H9 (cell line): Measurements from ENCODE around the gene ITGA11. TPM values are rescaled to one million over a fixed set of nuclear protein-coding genes. Genes with fewer than 3 reads are reported as not detected.

Experiments
- DNase-seq: peaks from one replicate; pipeline ENCODE4 v3.0.0-alpha.2; 2017
- H2AFZ ChIP-seq: one replicate; pipeline ENCODE4 v1.6.1; 2013; ENCODE audit warnings: mild to moderate bottlenecking, low read length, control low read depth, moderate library complexity
- H2AK5ac ChIP-seq: 2 replicates; pipeline ENCODE4 v1.6.1; 2013; ENCODE audit warnings: low read length, control low read depth, mixed read lengths; ENCODE audit not compliant: insufficient read length
- H2BK120ac ChIP-seq: one replicate; pipeline ENCODE4 v1.6.1; 2013; ENCODE audit warnings: low read depth, mild to moderate bottlenecking, low read length, control low read depth, inconsistent platforms; ENCODE audit not compliant: poor library complexity, severe bottlenecking
- H2BK12ac ChIP-seq: 2 replicates; pipeline ENCODE4 v1.6.1; 2013; ENCODE audit warnings: low read length, control low read depth, mixed read lengths, low read depth; ENCODE audit not compliant: insufficient read length
- H2BK15ac ChIP-seq: 2 replicates; pipeline ENCODE4 v1.6.1; 2013; ENCODE audit warnings: low read depth, low read length, control low read depth
- H2BK20ac ChIP-seq: one replicate; pipeline ENCODE4 v1.6.1; 2013; ENCODE audit warnings: low read depth, mild to moderate bottlenecking, low read length, control low read depth, inconsistent platforms; ENCODE audit not compliant: poor library complexity, severe bottlenecking
- H2BK5ac ChIP-seq: 2 replicates; pipeline ENCODE4 v1.6.1; 2013; ENCODE audit warnings: low read length, control low read depth, mixed read lengths; ENCODE audit not compliant: insufficient read length
- H3K14ac ChIP-seq: 2 replicates; pipeline ENCODE4 v1.6.1; 2013; ENCODE audit warnings: low read length, control low read depth; ENCODE audit not compliant: insufficient read depth
- H3K18ac ChIP-seq: 2 replicates; pipeline ENCODE4 v1.6.1; 2013; ENCODE audit warnings: low read depth, mild to moderate bottlenecking, mixed read lengths, low read length, control low read depth; ENCODE audit not compliant: insufficient read length
- H3K23ac ChIP-seq: 2 replicates; pipeline ENCODE4 v1.6.1; 2013; ENCODE audit warnings: low read length, control low read depth, mixed read lengths, low read depth; ENCODE audit not compliant: insufficient read length
- H3K23me2 ChIP-seq: 2 replicates; pipeline ENCODE4 v1.6.1; 2013; ENCODE audit warnings: low read depth, mild to moderate bottlenecking, mixed read lengths, low read length, control low read depth; ENCODE audit not compliant: insufficient read length, poor library complexity, severe bottlenecking
- H3K27ac ChIP-seq: 2 replicates; pipeline ENCODE4 v1.5.1; 2013; ENCODE audit warnings: low read length, control low read depth, mixed read lengths, low read depth; ENCODE audit not compliant: insufficient read length
- H3K27me3 ChIP-seq: 2 replicates; pipeline ENCODE4 v1.6.1; 2013; ENCODE audit warnings: low read length, control low read depth, inconsistent platforms; ENCODE audit not compliant: insufficient read depth
- H3K4ac ChIP-seq: 2 replicates; pipeline ENCODE4 v1.6.1; 2013; ENCODE audit warnings: low read depth, mild to moderate bottlenecking, control low read depth, inconsistent platforms, low read length, moderate library complexity
- H3K4me1 ChIP-seq: 2 replicates; pipeline ENCODE4 v1.6.1; 2013; ENCODE audit warnings: low read length, control low read depth, inconsistent platforms; ENCODE audit not compliant: insufficient read depth
- H3K4me2 ChIP-seq: 2 replicates; pipeline ENCODE4 v1.6.1; 2013; ENCODE audit warnings: low read length, control low read depth, mixed read lengths; ENCODE audit not compliant: insufficient read length, insufficient read depth
- H3K56ac ChIP-seq: 2 replicates; pipeline ENCODE4 v1.6.1; 2013; ENCODE audit warnings: low read depth, mild to moderate bottlenecking, mixed read lengths, low read length, control low read depth; ENCODE audit not compliant: insufficient read length
- H3K79me1 ChIP-seq: 2 replicates; pipeline ENCODE4 v1.6.1; 2013; ENCODE audit warnings: low read depth, mild to moderate bottlenecking, moderate library complexity, low read length, control low read depth, inconsistent platforms; ENCODE audit not compliant: insufficient read depth, poor library complexity, severe bottlenecking
- H3K79me2 ChIP-seq: 2 replicates; pipeline ENCODE4 v1.6.1; 2013; ENCODE audit warnings: low read length, control low read depth, inconsistent platforms; ENCODE audit not compliant: insufficient read depth
- H3K9ac ChIP-seq: 2 replicates; pipeline ENCODE4 v1.6.1; 2013; ENCODE audit warnings: low read length, control low read depth, mixed read lengths; ENCODE audit not compliant: insufficient read length; ENCODE audit errors: extremely low read depth
- H3K9me3 ChIP-seq: one replicate; pipeline ENCODE4 v1.6.1; 2013; ENCODE audit warnings: low read depth, low read length, inconsistent platforms; ENCODE audit not compliant: control insufficient read depth
- H3T11ph ChIP-seq: one replicate; pipeline ENCODE4 v1.6.1; 2013; ENCODE audit warnings: mild to moderate bottlenecking, low read length, control low read depth, inconsistent platforms
- H4K20me1 ChIP-seq: one replicate; pipeline ENCODE4 v1.6.1; 2013; ENCODE audit not compliant: control insufficient read depth, insufficient read length, insufficient read depth
- H4K5ac ChIP-seq: 2 replicates; pipeline ENCODE4 v1.6.1; 2013; ENCODE audit warnings: low read depth, mild to moderate bottlenecking, mixed read lengths, low read length, control low read depth; ENCODE audit not compliant: insufficient read length
- H4K8ac ChIP-seq: replicated peaks from 2 replicates; pipeline ENCODE4 v1.6.1; 2013; ENCODE audit warnings: low read length, control low read depth, mixed read lengths, low read depth; ENCODE audit not compliant: insufficient read length
- H4K91ac ChIP-seq: 2 replicates; pipeline ENCODE4 v1.6.1; 2013; ENCODE audit warnings: low read depth, mild to moderate bottlenecking, moderate library complexity, mixed read lengths, low read length, control low read depth; ENCODE audit not compliant: insufficient read length
- H3K27ac Mint-ChIP-seq, 3 experiments: 2 replicates in 2 of 3; 3 replicates in 1 of 3; pipeline ENCODE4 v1.8.0; 2020 to 2021; ENCODE audit warnings: mixed read lengths in 3 of 3, mild to moderate bottlenecking in 1 of 3, moderate library complexity in 1 of 3
- H3K27me3 Mint-ChIP-seq: 2 replicates; pipeline ENCODE4 v1.8.0; 2021; ENCODE audit warnings: low read depth, mild to moderate bottlenecking, moderate library complexity, mixed read lengths
- H3K36me3 Mint-ChIP-seq, 3 experiments: 2 replicates in 2 of 3; 3 replicates in 1 of 3; pipeline ENCODE4 v1.8.0; 2020 to 2021; ENCODE audit warnings: low read depth in 3 of 3, mixed read lengths in 3 of 3; ENCODE audit not compliant: insufficient read depth in 1 of 3
- H3K4me1 Mint-ChIP-seq, 2 experiments: 2 replicates each; pipeline ENCODE4 v1.8.0; 2020; ENCODE audit warnings: mixed read lengths in 2 of 2
- H3K4me3 Mint-ChIP-seq, 2 experiments: 2 replicates in 1 of 2; 3 replicates in 1 of 2; pipeline ENCODE4 v1.8.0; 2020 to 2021; ENCODE audit warnings: mild to moderate bottlenecking in 2 of 2, mixed read lengths in 2 of 2, moderate library complexity in 1 of 2
- H3K9me3 Mint-ChIP-seq, 2 experiments: 2 replicates in 1 of 2; 3 replicates in 1 of 2; pipeline ENCODE4 v1.8.0; 2020; ENCODE audit warnings: mild to moderate bottlenecking in 2 of 2, mixed read lengths in 2 of 2, moderate library complexity in 1 of 2
- WGBS: extraction: QIAGEN DNeasy Blood & Tissue Kit; methylation state at CpG from one replicate; pipeline ENCODE4 v1.1.7; 2013; ENCODE audit warnings: missing lambda C conversion rate, low lambda C conversion rate, mixed read lengths; ENCODE audit not compliant: insufficient read length; ENCODE audit errors: extremely low coverage; 5-methylcytosine and 5-hydroxymethylcytosine counted together
- total RNA-seq: library from RNA; stranded (reverse); gene quantifications from 2 replicates; pipeline ENCODE4 v1.2.1, GENCODE V29; 2021
- TF ChIP-seq, protein P1 (sequence below): fragments of 200-600 bp; sonication (generic); conservative IDR thresholded peaks from 3 replicates; pipeline ENCODE4 v1.8.0; 2021; ENCODE audit warnings: antibody characterized with exemption, mild to moderate bottlenecking

Gene ITGA11
- total RNA-seq, 1 experiment from 2014 or later = 0.07 TPM

DNA sequence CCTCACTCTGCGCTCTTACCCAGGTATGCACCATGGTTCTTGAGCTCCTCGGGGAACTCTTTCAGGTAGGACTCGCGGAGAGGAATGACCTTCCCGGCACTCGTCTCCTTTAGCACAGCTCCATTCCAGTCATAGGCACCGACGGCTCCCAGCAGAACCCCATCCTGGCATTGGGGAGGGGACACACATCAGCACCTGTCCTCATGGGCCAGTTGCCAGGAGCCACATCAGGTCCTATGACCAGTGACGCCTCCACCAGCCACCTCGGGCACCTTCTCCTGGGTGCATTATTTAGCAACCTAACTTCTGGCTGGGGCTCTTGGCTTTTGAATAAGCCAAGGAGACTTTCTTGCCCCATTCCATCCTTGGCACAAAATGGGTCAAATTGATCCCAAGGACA lies 92.5 kb downstream of the ITGA11 start:
- DNase-seq = no peak
- Histone ChIP-seq H2AFZ (no peak overlapping the region), H3K23ac (no peak overlapping the region), H3T11ph (no peak overlapping the region), H3K79me2 (no peaks in the 10 kb centered on the region), H2BK5ac (no peak overlapping the region), H4K5ac (no peak overlapping the region), H4K91ac (no peak overlapping the region), H2AK5ac (no peak overlapping the region), H2BK20ac (no peak overlapping the region), H3K9me3 (no peaks in the 10 kb centered on the region), H4K20me1 (no peaks in the 10 kb centered on the region), H4K8ac (no peak overlapping the region), H3K4me2 (no peak overlapping the region), H3K18ac (no peak overlapping the region), H3K9ac (no peak overlapping the region), H3K23me2 (no peaks in the 10 kb centered on the region), H3K79me1 (no peaks in the 10 kb centered on the region), H2BK15ac (no peak overlapping the region), H2BK120ac (no peak overlapping the region), H3K27me3 (no peaks in the 10 kb centered on the region), H2BK12ac (no peak overlapping the region), H3K4me1 (no peaks in the 10 kb centered on the region), H3K4ac (no peak overlapping the region), H3K27ac (no peak overlapping the region), H3K56ac (no peak overlapping the region), H3K14ac (no peak overlapping the region)
- WGBS = no CpG with 5 or more reads among the region's 10 CpGs
- Mint-ChIP-seq H3K4me1 (peaks cover 10 to 29% of the 10 kb centered on the region in 2 experiments), H3K4me3 (no peak overlapping the region), H3K27ac (no peak overlapping the region), H3K9me3 (no peaks in the 10 kb centered on the region; a peak in 1 of 5 replicates), H3K36me3 (no peaks in the 10 kb centered on the region), H3K27me3 (peaks cover 13% of the 10 kb centered on the region)
- TF ChIP-seq, protein P1, sequence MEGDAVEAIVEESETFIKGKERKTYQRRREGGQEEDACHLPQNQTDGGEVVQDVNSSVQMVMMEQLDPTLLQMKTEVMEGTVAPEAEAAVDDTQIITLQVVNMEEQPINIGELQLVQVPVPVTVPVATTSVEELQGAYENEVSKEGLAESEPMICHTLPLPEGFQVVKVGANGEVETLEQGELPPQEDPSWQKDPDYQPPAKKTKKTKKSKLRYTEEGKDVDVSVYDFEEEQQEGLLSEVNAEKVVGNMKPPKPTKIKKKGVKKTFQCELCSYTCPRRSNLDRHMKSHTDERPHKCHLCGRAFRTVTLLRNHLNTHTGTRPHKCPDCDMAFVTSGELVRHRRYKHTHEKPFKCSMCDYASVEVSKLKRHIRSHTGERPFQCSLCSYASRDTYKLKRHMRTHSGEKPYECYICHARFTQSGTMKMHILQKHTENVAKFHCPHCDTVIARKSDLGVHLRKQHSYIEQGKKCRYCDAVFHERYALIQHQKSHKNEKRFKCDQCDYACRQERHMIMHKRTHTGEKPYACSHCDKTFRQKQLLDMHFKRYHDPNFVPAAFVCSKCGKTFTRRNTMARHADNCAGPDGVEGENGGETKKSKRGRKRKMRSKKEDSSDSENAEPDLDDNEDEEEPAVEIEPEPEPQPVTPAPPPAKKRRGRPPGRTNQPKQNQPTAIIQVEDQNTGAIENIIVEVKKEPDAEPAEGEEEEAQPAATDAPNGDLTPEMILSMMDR = no peak
